T47D (cell line): ENCODE results near the gene SMG6.

Source experiments
- DNase-seq, 2 experiments: peaks; one replicate each; pipeline versions ENCODE4 v3.0.0 to v3.0.0-alpha.2; 2011 to 2012; ENCODE audit warnings: low read depth in 1 of 2, low spot score in 1 of 2
- JUND ChIP-seq: IDR thresholded peaks from 2 replicates; pipeline ENCODE4 v1.6.1; 2012; ENCODE audit warnings: low read depth
- in situ Hi-C: cut with HindIII; loops from 2 replicates; pipeline ENCODE4 v1.10.0; 2016; ENCODE audit warnings: low sequenced_read_pairs, low pct_unique_long_range_greater_than_20kb

The SMG6 gene

GRCh38 chr17:2057760-2058585, 245.6 kb downstream of the SMG6 start:
- no peak for DNase-seq
- TF ChIP-seq JUND: no peak
- in situ Hi-C loops: no loop called here

GRCh38 chr17:2057175-2057759, 246.3 kb downstream of the SMG6 start:
- in situ Hi-C loops: no loop called here
- DNase-seq: no peak
- TF ChIP-seq JUND: no peak

GRCh38 chr17:2056206-2057174, 247.1 kb downstream of the SMG6 start:
- TF ChIP-seq JUND: no peak
- no peak for DNase-seq
- in situ Hi-C loops: no loop called here

- DNase-seq: no peak
- TF ChIP-seq JUND: no peak
- in situ Hi-C loops: no loop called here
These were observed 248.0 kb downstream of the SMG6 start for GRCh38 chr17:2055292-2056205.

- DNase-seq: peak; percentile 48 to 96
- no peak for TF ChIP-seq JUND
- in situ Hi-C loops: no loop called here
These were observed 248.9 kb downstream of the SMG6 start, which contains the start of gene HIC1 for GRCh38 chr17:2054512-2055291. Gene HIC1 (plus strand): TSS chr17:2055103. CDS start chr17:2056691, 1,588 bp downstream.

- TF ChIP-seq JUND: no peak
- DNase-seq: no peak
- in situ Hi-C loops: no loop called here
These were observed 249.4 kb downstream of the SMG6 start for GRCh38 chr17:2054262-2054511.

GRCh38 chr17:2053380-2054261, 250.0 kb downstream of the SMG6 start:
- peak in 1 of 2 experiments; percentile 57 for DNase-seq
- in situ Hi-C loops: no loop called here
- TF ChIP-seq JUND: no peak

GRCh38 chr17:2051933-2052559, 251.5 kb downstream of the SMG6 start:
- no peak for TF ChIP-seq JUND

GRCh38 chr17:2051061-2051932, 252.3 kb downstream of the SMG6 start:
- TF ChIP-seq JUND: no peak
- in situ Hi-C loops: no loop called here
- peak in 1 of 2 experiments; percentile 46 for DNase-seq

More at GRCh38 chr17:2051933-2052559, 251.5 kb downstream of the SMG6 start:
- no peak for DNase-seq
- in situ Hi-C loops: no loop called here
